OCI-LY7 (cell line): ENCODE measurements around the gene HBG2. TPM values are rescaled to one million over a fixed set of nuclear protein-coding genes. Genes with fewer than 3 reads are reported as not detected.
"Not testable (repeated sequence)": the region's sequence is repeated elsewhere in the genome, so short reads cannot be mapped to it uniquely, and the experiment has no call there.

Experiments used
- Bru-seq: library from RNA; stranded (reverse); fragments of 400-500 nt; gene quantifications from one replicate; lab custom pipeline; 2021; lab: Mats Ljungman, UMichigan
- BruChase-seq, 2 experiments: library from RNA; stranded (reverse); fragments of 400-500 nt; gene quantifications; one replicate each; lab custom pipeline; 2021; lab: Mats Ljungman, UMichigan
- BruUV-seq: library from RNA; stranded (reverse); fragments of 400-500 nt; replicated peaks from 2 replicates; lab custom pipeline; 2021; lab: Mats Ljungman, UMichigan
- CTCF ChIA-PET: fragments of 300-600 bp; sonication (Branson Sonifier 250); formaldehyde crosslinking; loops from one replicate; lab custom pipeline; 2022; ENCODE audit warnings: antibody characterized with exemption; ENCODE audit not compliant: unreplicated experiment; lab: Charles Lee
- POLR2A ChIA-PET: fragments of 300-600 bp; sonication (Branson Sonifier 250); formaldehyde crosslinking; loops from one replicate; lab custom pipeline; 2022; ENCODE audit warnings: antibody characterized with exemption; lab: Charles Lee
- DNase-seq: peaks from one replicate; pipeline ENCODE4 v3.0.0-alpha.2; 2015; ENCODE audit warnings: low spot score
- H2AFZ ChIP-seq: fragments of 200-600 bp; sonication (generic), shearing (Covaris generic); 2 replicates; pipeline ENCODE4 v1.6.1; 2014; ENCODE audit warnings: mild to moderate bottlenecking, antibody characterized with exemption, low read length, moderate library complexity
- H3K27ac ChIP-seq: fragments of 200-600 bp; sonication (generic); 2 replicates; pipeline ENCODE4 v1.5.1; 2014; ENCODE audit warnings: mixed run types, low read depth, mild to moderate bottlenecking, moderate library complexity, low read length, inconsistent platforms; ENCODE audit not compliant: poor library complexity, severe bottlenecking
- H3K36me3 ChIP-seq: fragments of 200-600 bp; sonication (generic); 2 replicates; pipeline ENCODE4 v1.6.1; 2014; ENCODE audit warnings: mild to moderate bottlenecking, antibody characterized with exemption, low read length, moderate library complexity, mixed read lengths; ENCODE audit not compliant: insufficient read depth
- H3K4me1 ChIP-seq: fragments of 200-600 bp; sonication (generic); 2 replicates; pipeline ENCODE4 v1.5.1; 2014; ENCODE audit warnings: mild to moderate bottlenecking, low read length; ENCODE audit not compliant: insufficient read depth, poor library complexity, severe bottlenecking
- H3K4me2 ChIP-seq: fragments of 200-600 bp; sonication (generic); 2 replicates; pipeline ENCODE4 v1.6.1; 2014; ENCODE audit warnings: mild to moderate bottlenecking, low read length
- H3K4me3 ChIP-seq: fragments of 200-600 bp; sonication (generic); 2 replicates; pipeline ENCODE4 v1.5.1; 2014; ENCODE audit warnings: mild to moderate bottlenecking, low read depth, low read length; ENCODE audit not compliant: poor library complexity, severe bottlenecking
- H3K79me2 ChIP-seq: fragments of 200-600 bp; sonication (generic); 2 replicates; pipeline ENCODE4 v1.6.1; 2016; ENCODE audit warnings: low read depth, mild to moderate bottlenecking, low read length, moderate library complexity, mixed read lengths; ENCODE audit not compliant: insufficient read depth
- H3K9me2 ChIP-seq: fragments of 200-600 bp; sonication (generic); 2 replicates; pipeline ENCODE4 v1.6.1; 2016; ENCODE audit warnings: mild to moderate bottlenecking, low read length, mixed read lengths; ENCODE audit not compliant: insufficient read depth
- H3K9me3 ChIP-seq: fragments of 200-600 bp; sonication (generic); 2 replicates; pipeline ENCODE4 v1.6.1; 2014; ENCODE audit warnings: mild to moderate bottlenecking, mixed run types, low read length, mixed read lengths
- H4K20me1 ChIP-seq: fragments of 200-600 bp; sonication (generic); 2 replicates; pipeline ENCODE4 v1.6.1; 2014; ENCODE audit warnings: mild to moderate bottlenecking, antibody characterized with exemption, low read length, moderate library complexity, mixed read lengths; ENCODE audit not compliant: insufficient read depth
- CTCF ChIP-seq: fragments of 200-600 bp; sonication (generic); conservative IDR thresholded peaks from 2 replicates; pipeline ENCODE4 v1.5.1; 2014; ENCODE audit warnings: mild to moderate bottlenecking, antibody characterized with exemption, low read length, moderate library complexity, mixed read lengths
- EZH2phosphoT487 ChIP-seq: fragments of 200-600 bp; sonication (generic); IDR thresholded peaks from 2 replicates; pipeline ENCODE4 v1.6.1; 2018; ENCODE audit warnings: low read depth, borderline replicate concordance, mild to moderate bottlenecking, mixed run types, antibody characterized with exemption, low read length, moderate library complexity, mixed read lengths
- intact Hi-C: fragments of 100-400 bp; cut with micrococcal nuclease; formaldehyde crosslinking; loops from one replicate; pipeline ENCODE4 v1.10.0; 2022; ENCODE audit not compliant: unreplicated experiment
- long read RNA-seq: library from polyadenylated mRNA; stranded (forward); transcript quantifications from one replicate; pipeline ENCODE4 v2.0.0, GENCODE V29; 2022
- total RNA-seq, 2 experiments: library from RNA; depleted of rRNA in 1 of 2; stranded (reverse); fragments of >200 nt in 1 of 2; shearing (Covaris generic) in 1 of 2; gene quantifications; 2 replicates each; pipeline ENCODE4 v1.2.3, GENCODE V29; 2014 to 2022

The HBG2 gene
- not detected in 2 replicates for total RNA-seq (2014; rRNA removed; shearing (Covaris generic))
- not detected in 2 replicates for total RNA-seq (2022)
- Bru-seq, nascent RNA, result percentile 48 among the genes with signal in this experiment
- percentile 20 among the genes with signal in this experiment for BruChase-seq, experiment 1, labeled RNA remaining after a 6-hour chase
- percentile 60 among the genes with signal in this experiment for BruChase-seq, experiment 2, labeled RNA remaining after a 2-hour chase
- long read RNA-seq, result 0 reads

DNA sequence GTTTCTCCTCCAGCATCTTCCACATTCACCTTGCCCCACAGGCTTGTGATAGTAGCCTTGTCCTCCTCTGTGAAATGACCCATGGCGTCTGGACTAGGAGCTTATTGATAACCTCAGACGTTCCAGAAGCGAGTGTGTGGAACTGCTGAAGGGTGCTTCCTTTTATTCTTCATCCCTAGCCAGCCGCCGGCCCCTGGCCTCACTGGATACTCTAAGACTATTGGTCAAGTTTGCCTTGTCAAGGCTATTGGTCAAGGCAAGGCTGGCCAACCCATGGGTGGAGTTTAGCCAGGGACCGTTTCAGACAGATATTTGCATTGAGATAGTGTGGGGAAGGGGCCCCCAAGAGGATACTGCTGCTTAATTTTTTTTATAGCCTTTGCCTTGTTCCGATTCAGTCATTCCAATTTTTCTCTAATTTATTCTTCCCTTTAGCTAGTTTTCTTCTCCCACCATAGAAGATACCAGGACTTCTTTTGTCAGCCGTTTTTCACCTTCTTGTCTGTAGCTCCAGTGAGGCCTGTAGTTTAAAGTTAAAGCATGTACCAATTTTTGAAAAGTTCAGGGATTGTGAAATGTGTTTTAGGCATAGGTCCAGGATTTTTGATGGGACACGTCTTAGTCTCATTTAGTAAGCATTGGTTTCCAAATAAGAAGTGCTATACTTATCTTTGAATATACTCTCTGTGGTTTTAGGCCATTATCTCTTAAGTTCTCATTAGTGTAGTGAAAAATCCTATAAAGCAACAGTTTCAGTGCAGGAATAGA lies at the start of gene HBG2:
TSS of gene HBG2 (minus strand) at position 136 of the 768 bp plus-strand sequence. CDS start at position 83, 53 bp downstream.
- H3K9me3 ChIP-seq, H3K27ac ChIP-seq, H3K4me3 ChIP-seq, H2AFZ ChIP-seq, BruUV-seq, H3K4me1 ChIP-seq, intact Hi-C loops, H3K4me2 ChIP-seq, H3K36me3 ChIP-seq, POLR2A ChIA-PET, CTCF ChIA-PET, H4K20me1 ChIP-seq, H3K9me2 ChIP-seq, DNase-seq, H3K79me2 ChIP-seq: not testable (repeated sequence)

- TF ChIP-seq CTCF (no peak), EZH2phosphoT487 (no peak)
- ChIA-PET POLR2A (no interaction called here), CTCF (no interaction called here)
- BruUV-seq, result no TSS peak
- DNase-seq, result no peak
- no peaks in the 10 kb centered on the region for H3K79me2 ChIP-seq
- H3K4me2 ChIP-seq, result no peak overlapping the region
- H3K4me3 ChIP-seq, result no peak overlapping the region
- intact Hi-C loops, result no loop called here
- H4K20me1 ChIP-seq, result no peaks in the 10 kb centered on the region
- no peak overlapping the region for H3K27ac ChIP-seq
- H2AFZ ChIP-seq, result no peak overlapping the region
- no peaks in the 10 kb centered on the region for H3K36me3 ChIP-seq
- H3K9me3 ChIP-seq, result no peaks in the 10 kb centered on the region
- H3K4me1 ChIP-seq, result no peaks in the 10 kb centered on the region
- H3K9me2 ChIP-seq, result no peaks in the 10 kb centered on the region
Observed at GRCh38 chr11:5304046-5304445, 49.5 kb upstream of the HBG2 start.

- H4K20me1 ChIP-seq, result no peaks in the 10 kb centered on the region
- H3K4me1 ChIP-seq, result no peaks in the 10 kb centered on the region
- ChIA-PET CTCF (no interaction called here), POLR2A (no interaction called here)
- TF ChIP-seq EZH2phosphoT487, result no peak
- no peak for TF ChIP-seq CTCF
- H3K36me3 ChIP-seq, result no peaks in the 10 kb centered on the region
- no peak overlapping the region for H3K4me2 ChIP-seq
- no peaks in the 10 kb centered on the region for H3K79me2 ChIP-seq
- BruUV-seq, result no TSS peak
- no peaks in the 10 kb centered on the region for H3K9me3 ChIP-seq
- DNase-seq, result no peak
- no peak overlapping the region for H2AFZ ChIP-seq
- intact Hi-C loops, result no loop called here
- no peaks in the 10 kb centered on the region for H3K9me2 ChIP-seq
- H3K4me3 ChIP-seq, result no peak overlapping the region
- no peak overlapping the region for H3K27ac ChIP-seq
Observed at GRCh38 chr11:5303626-5304025, 49.0 kb upstream of the HBG2 start.
